Transverse colon (tissue), 4 donors: Measurements from ENCODE around the gene SLC9A1. TPM values are rescaled to one million over a fixed set of nuclear protein-coding genes. Genes with fewer than 3 reads are reported as not detected.
A peak's percentile ranks its signal among the peaks of the same experiment; 100 is the strongest.
"Not testable (repeated sequence)": the region's sequence is repeated elsewhere in the genome, so short reads cannot be mapped to it uniquely, and the experiment has no call there.

Source experiments
- DNase-seq: peaks from one replicate; pipeline ENCODE4 v3.0.0-alpha.2; 2019
- H3K27ac ChIP-seq, 4 donors: fragments of 200-600 bp; sonication (generic); 2 replicates each; pipeline ENCODE4 v1.5.1; 2016 to 2018; ENCODE audit warnings: inconsistent platforms in 4 of 4
- H3K27me3 ChIP-seq: fragments of 200-600 bp; sonication (generic); 2 replicates; pipeline ENCODE4 v1.5.1; 2017; ENCODE audit warnings: inconsistent platforms
- H3K36me3 ChIP-seq, 4 donors: fragments of 200-600 bp; sonication (generic); 2 replicates each; pipeline ENCODE4 v1.5.1; 2017 to 2019; ENCODE audit warnings: inconsistent platforms in 4 of 4
- H3K4me1 ChIP-seq, 4 donors: fragments of 200-600 bp; sonication (generic); 2 replicates each; pipeline ENCODE4 v1.5.1; 2017 to 2020; ENCODE audit warnings: inconsistent platforms in 4 of 4
- H3K4me3 ChIP-seq, 4 donors: fragments of 200-600 bp; sonication (generic); 1 replicate in 1 of 4; 2 replicates in 3 of 4; pipeline versions ENCODE4 v1.5.1 to v1.6.1; 2017 to 2019; ENCODE audit warnings: inconsistent platforms in 4 of 4
- H3K9me3 ChIP-seq, 2 donors: fragments of 200-600 bp; sonication (generic); 2 replicates each; pipeline ENCODE4 v1.5.1; 2017 to 2019; ENCODE audit warnings: inconsistent platforms in 2 of 2
- CTCF ChIP-seq, 5 experiments: fragments of 200-600 bp in 3 of 5; fragments of 450-650 bp in 2 of 5; sonication (generic) in 3 of 5; IDR thresholded peaks; 1 replicate in 2 of 5; 2 replicates in 3 of 5; pipeline ENCODE4 v1.5.1; 2016 to 2017; ENCODE audit warnings: antibody characterized with exemption in 5 of 5, inconsistent platforms in 3 of 5, mild to moderate bottlenecking in 2 of 5, moderate library complexity in 1 of 5
- EP300 ChIP-seq: sonication (generic); formaldehyde crosslinking; IDR thresholded peaks from one replicate; pipeline ENCODE4 v1.6.1; 2017; ENCODE audit warnings: antibody characterized with exemption, low read depth
- POLR2A ChIP-seq: fragments of 450-650 bp; IDR thresholded peaks from one replicate; pipeline ENCODE4 v1.6.1; 2016; ENCODE audit warnings: antibody characterized with exemption, mild to moderate bottlenecking, moderate library complexity
- POLR2AphosphoS5 ChIP-seq, 3 donors: sonication (generic); formaldehyde crosslinking; IDR thresholded peaks; one replicate each; pipeline ENCODE4 v1.6.1; 2016; ENCODE audit warnings: antibody characterized with exemption in 3 of 3
- WGBS, 2 donors: methylation state at CpG; one replicate each; pipeline ENCODE4 v1.1.5; 2018; ENCODE audit warnings: low coverage in 1 of 2; 5-methylcytosine and 5-hydroxymethylcytosine counted together
- in situ Hi-C, 4 donors: fragments of 200-750 bp; cut with MboI; loops; one replicate each; pipeline versions ENCODE4 v1.15.0 to v1.15.1; 2017; ENCODE audit warnings: low sequenced_read_pairs in 3 of 4, low pct_ligation_motif_present in 1 of 4, low pct_unique_long_range_greater_than_20kb in 1 of 4
- intact Hi-C: fragments of 100-400 bp; cut with DNase I; formaldehyde crosslinking; loops from one replicate; pipeline ENCODE4 v1.15.1; 2023; ENCODE audit warnings: low total_unique reads
- total RNA-seq, 4 donors: library from RNA; depleted of rRNA; stranded (reverse); fragments of >200 nt; gene quantifications; one replicate each; pipeline ENCODE4 v1.1.0, GENCODE V29; 2016

Gene SLC9A1
- total RNA-seq, 4 donors from 2014 or later: 17.9 to 140 (median 101) TPM

- peak; percentile 73 for DNase-seq
- Histone ChIP-seq H3K4me3 (no peak overlapping the region), H3K36me3 (no peaks in the 10 kb centered on the region), H3K27ac (peak overlapping the region; percentile 75 to 88 (median 82)), H3K27me3 (no peaks in the 10 kb centered on the region), H3K9me3 (no peaks in the 10 kb centered on the region), H3K4me1 (peaks cover 0 to 27% (median 11%) of the 10 kb centered on the region in 4 donors)
- intact Hi-C loops: no loop called here
- TF ChIP-seq CTCF (IDR thresholded peaks at IDR 0.05): no peak
- TF ChIP-seq POLR2A: peak; percentile 3
- peak; percentile 83 for TF ChIP-seq EP300
- peak in 2 of 3 donors; percentile 59 to 69 for TF ChIP-seq POLR2AphosphoS5 (IDR thresholded peaks at IDR 0.05)
- in situ Hi-C loops: no loop called here
- WGBS, 2 donors: 10 to 70% methylated on average over 2 to 8 of the region's 8 CpGs
Measured at GRCh38 chr1:27192039-27192529, 37.2 kb upstream of the SLC9A1 start.

GRCh38 chr1:27184665-27185064 is 29.7 kb upstream of the SLC9A1 start:
- H3K27ac ChIP-seq: not testable (repeated sequence)

GRCh38 chr1:27179979-27180378 is 25.1 kb upstream of the SLC9A1 start:
- Histone ChIP-seq H3K4me1 (peaks cover 0 to 9% (median 0%) of the 10 kb centered on the region in 4 donors), H3K27ac (peak overlapping the region; percentile 10 to 72 (median 42)), H3K36me3 (no peaks in the 10 kb centered on the region), H3K27me3 (no peaks in the 10 kb centered on the region), H3K9me3 (peaks cover 0 to 10% of the 10 kb centered on the region in 2 donors), H3K4me3 (no peak overlapping the region)
- TF ChIP-seq EP300 (no peak), POLR2A (no peak), CTCF (IDR thresholded peaks at IDR 0.05) (no peak), POLR2AphosphoS5 (IDR thresholded peaks at IDR 0.05) (no peak)
- WGBS, 2 donors: 36 to 56% methylated on average over 2 to 3 of the region's 3 CpGs
- intact Hi-C loops: no loop called here
- in situ Hi-C loops: no loop called here
- DNase-seq: no peak

More at GRCh38 chr1:27184665-27185064, 29.7 kb upstream of the SLC9A1 start:
- WGBS, 2 donors: 73 to 80% methylated on average over 3 of the region's 3 CpGs
- H3K4me3 ChIP-seq, DNase-seq, H3K27me3 ChIP-seq, intact Hi-C loops, H3K4me1 ChIP-seq, H3K36me3 ChIP-seq, in situ Hi-C loops: not testable (repeated sequence)
- H3K9me3 ChIP-seq: peaks cover 0 to 10% of the 10 kb centered on the region in 2 donors

GRCh38 chr1:27179379-27179778 is 24.5 kb upstream of the SLC9A1 start:
- peaks cover 0 to 9% (median 0%) of the 10 kb centered on the region in 4 donors for H3K4me1 ChIP-seq
- DNase-seq: no peak
- TF ChIP-seq POLR2AphosphoS5 (IDR thresholded peaks at IDR 0.05): no peak
- no peak for TF ChIP-seq EP300
- no peak for TF ChIP-seq CTCF (IDR thresholded peaks at IDR 0.05)
- no peak for TF ChIP-seq POLR2A
- H3K9me3 ChIP-seq: peaks cover 0 to 10% of the 10 kb centered on the region in 2 donors
- no peak overlapping the region for H3K4me3 ChIP-seq
- H3K27ac ChIP-seq: peak overlapping the region in 2 of 4 donors; percentile 38 to 72
- intact Hi-C loops: no loop called here
- no peaks in the 10 kb centered on the region for H3K36me3 ChIP-seq
- H3K27me3 ChIP-seq: no peaks in the 10 kb centered on the region
- in situ Hi-C loops: no loop called here

GRCh38 chr1:27176954-27177353 is 22.0 kb upstream of the SLC9A1 start:
- no peak for DNase-seq
- WGBS, 2 donors: 94% methylated on average over 26 of the region's 26 CpGs; no CpG with 5 or more reads in 1 of the 2 donors
- Histone ChIP-seq H3K27me3 (no peaks in the 10 kb centered on the region), H3K4me3 (no peak overlapping the region), H3K36me3 (no peaks in the 10 kb centered on the region), H3K9me3 (peaks cover 0 to 5% of the 10 kb centered on the region in 2 donors), H3K4me1 (peaks cover 0 to 9% (median 0%) of the 10 kb centered on the region in 4 donors), H3K27ac (no peak overlapping the region)
- intact Hi-C loops (no loop called here), in situ Hi-C loops (no loop called here)
- TF ChIP-seq CTCF (IDR thresholded peaks at IDR 0.05) (no peak), EP300 (no peak), POLR2A (no peak), POLR2AphosphoS5 (IDR thresholded peaks at IDR 0.05) (no peak)
